Mesenchymal stem cell (in vitro differentiated cells and primary cell): ENCODE measurements around the gene TCP11.
"Not testable (repeated sequence)": the region's sequence is repeated elsewhere in the genome, so short reads cannot be mapped to it uniquely, and the experiment has no call there.

Experiments used
- DNase-seq: peaks from one replicate; pipeline ENCODE4 v3.0.0-alpha.2; 2013
- H2AFZ ChIP-seq: one replicate; pipeline ENCODE4 v1.6.1; 2013; ENCODE audit warnings: low read depth, mild to moderate bottlenecking, control low read depth, inconsistent platforms, low read length, moderate library complexity
- H2AK5ac ChIP-seq: 2 replicates; pipeline ENCODE4 v1.6.1; 2013; ENCODE audit warnings: low read length, moderate library complexity, mild to moderate bottlenecking, inconsistent platforms; ENCODE audit not compliant: severe bottlenecking
- H2BK120ac ChIP-seq: one replicate; pipeline ENCODE4 v1.6.1; 2013; ENCODE audit warnings: low read depth, mild to moderate bottlenecking, inconsistent platforms, low read length, moderate library complexity
- H2BK12ac ChIP-seq, 2 experiments: one replicate each; pipeline ENCODE4 v1.6.1; 2013; ENCODE audit warnings: inconsistent platforms in 2 of 2, low read length in 2 of 2, mild to moderate bottlenecking in 2 of 2, moderate library complexity in 2 of 2, control low read depth in 1 of 2
- H2BK15ac ChIP-seq: one replicate; pipeline ENCODE4 v1.6.1; 2013; ENCODE audit warnings: mild to moderate bottlenecking, low read depth, inconsistent platforms; ENCODE audit not compliant: poor library complexity, severe bottlenecking
- H2BK5ac ChIP-seq: 2 replicates; pipeline ENCODE4 v1.6.1; 2013; ENCODE audit warnings: low read depth, mild to moderate bottlenecking, low read length, control low read depth, inconsistent platforms; ENCODE audit not compliant: poor library complexity, severe bottlenecking
- H3K14ac ChIP-seq, 2 experiments: one replicate each; pipeline ENCODE4 v1.6.1; 2013; ENCODE audit warnings: inconsistent platforms in 2 of 2, low read length in 2 of 2, control low read depth in 1 of 2, mild to moderate bottlenecking in 1 of 2, moderate library complexity in 1 of 2
- H3K18ac ChIP-seq, 2 experiments: one replicate each; pipeline ENCODE4 v1.6.1; 2013; ENCODE audit warnings: inconsistent platforms in 2 of 2, low read length in 2 of 2, control low read depth in 1 of 2, low read depth in 1 of 2, mild to moderate bottlenecking in 1 of 2
- H3K23ac ChIP-seq, 2 experiments: one replicate each; pipeline ENCODE4 v1.6.1; 2013; ENCODE audit warnings: inconsistent platforms in 2 of 2, low read length in 2 of 2, mild to moderate bottlenecking in 2 of 2, moderate library complexity in 2 of 2, control low read depth in 1 of 2
- H3K27ac ChIP-seq: 2 replicates; pipeline ENCODE4 v1.5.1; 2013; ENCODE audit warnings: mild to moderate bottlenecking, moderate library complexity, low read length, control low read depth, inconsistent platforms; ENCODE audit not compliant: poor library complexity, severe bottlenecking
- H3K27me3 ChIP-seq, 2 experiments: 2 replicates each; pipeline versions ENCODE4 v1.6.1 to v1.7.0; 2013; ENCODE audit warnings: low read length in 2 of 2, mild to moderate bottlenecking in 2 of 2, moderate library complexity in 2 of 2, control low read depth in 1 of 2, inconsistent platforms in 1 of 2; ENCODE audit not compliant: control insufficient read depth in 1 of 2, insufficient read depth in 1 of 2
- H3K36me3 ChIP-seq, 2 experiments: 2 replicates each; pipeline versions ENCODE4 v1.6.1 to v1.7.0; 2013; ENCODE audit warnings: low read length in 2 of 2, control low read depth in 1 of 2, inconsistent platforms in 1 of 2, low read depth in 1 of 2, mild to moderate bottlenecking in 1 of 2; ENCODE audit not compliant: insufficient read depth in 2 of 2, control insufficient read depth in 1 of 2
- H3K4ac ChIP-seq, 2 experiments: one replicate each; pipeline ENCODE4 v1.6.1; 2013; ENCODE audit warnings: inconsistent platforms in 2 of 2, low read length in 2 of 2, mild to moderate bottlenecking in 2 of 2, moderate library complexity in 2 of 2, control low read depth in 1 of 2, low read depth in 1 of 2
- H3K4me1 ChIP-seq: 2 replicates; pipeline ENCODE4 v1.6.1; 2013; ENCODE audit warnings: low read depth, low read length, control low read depth; ENCODE audit not compliant: control insufficient read depth, insufficient read depth
- H3K4me2 ChIP-seq: 2 replicates; pipeline ENCODE4 v1.6.1; 2013; ENCODE audit warnings: low read length, mild to moderate bottlenecking, inconsistent platforms; ENCODE audit not compliant: poor library complexity, severe bottlenecking
- H3K4me3 ChIP-seq, 2 experiments: 2 replicates each; pipeline versions ENCODE4 v1.5.1 to v1.7.0; 2013; ENCODE audit warnings: low read length in 2 of 2, mild to moderate bottlenecking in 2 of 2, control low read depth in 1 of 2, low read depth in 1 of 2; ENCODE audit not compliant: insufficient read depth in 1 of 2
- H3K79me1 ChIP-seq: replicated peaks from 2 replicates; pipeline ENCODE4 v1.6.1; 2013; ENCODE audit warnings: mild to moderate bottlenecking, control low read depth, low read length, inconsistent platforms; ENCODE audit not compliant: poor library complexity, severe bottlenecking
- H3K9ac ChIP-seq: 2 replicates; pipeline ENCODE4 v1.7.0; 2013; ENCODE audit warnings: mild to moderate bottlenecking, low read length, moderate library complexity
- H3K9me3 ChIP-seq: 2 replicates; pipeline ENCODE4 v1.7.0; 2013; ENCODE audit warnings: mild to moderate bottlenecking, low read length; ENCODE audit not compliant: control insufficient read depth
- H4K8ac ChIP-seq: one replicate; pipeline ENCODE4 v1.6.1; 2013; ENCODE audit warnings: inconsistent platforms, mild to moderate bottlenecking, low read length, moderate library complexity
- H4K91ac ChIP-seq: one replicate; pipeline ENCODE4 v1.6.1; 2013; ENCODE audit warnings: mild to moderate bottlenecking, low read length, inconsistent platforms
- WGBS: methylation state at CpG from one replicate; pipeline ENCODE4 v1.1.7; 2013; ENCODE audit warnings: mixed read lengths; 5-methylcytosine and 5-hydroxymethylcytosine counted together

TCP11 gene

DNA sequence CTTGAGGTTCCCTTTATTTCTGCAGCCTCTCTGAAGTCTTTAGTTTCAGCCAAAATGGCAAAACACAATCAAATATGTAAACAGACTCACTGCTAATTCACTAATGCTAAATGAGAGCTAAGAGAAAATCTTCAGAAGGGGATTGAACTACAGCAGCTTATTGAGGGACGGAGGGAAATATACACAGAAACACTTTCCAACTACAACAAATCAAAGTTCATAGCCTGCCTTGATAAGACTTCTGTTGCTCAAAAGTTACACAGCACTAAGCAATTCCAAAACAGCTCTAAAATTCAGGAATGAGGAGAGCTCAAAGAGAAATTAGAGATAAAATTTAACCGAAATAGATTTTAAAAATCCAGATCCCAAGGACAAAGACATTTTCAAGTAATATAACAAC lies 1.7 kb downstream of the TCP11 start:
- no peak overlapping the region for H2BK15ac ChIP-seq
- 20% methylated on average over 1 of the region's 2 CpGs for WGBS
- H3K14ac ChIP-seq: no peak overlapping the region
- H3K27ac ChIP-seq: no peak overlapping the region
- no peak overlapping the region for H2BK12ac ChIP-seq
- no peak overlapping the region for H3K23ac ChIP-seq
- H3K4me1 ChIP-seq: peaks cover 1% of the 10 kb centered on the region
- no peak overlapping the region for H3K4ac ChIP-seq
- no peak overlapping the region for H3K4me3 ChIP-seq
- H3K79me1 ChIP-seq: no peaks in the 10 kb centered on the region
- H3K27me3 ChIP-seq: no peaks in the 10 kb centered on the region
- H4K8ac ChIP-seq: no peak overlapping the region
- no peaks in the 10 kb centered on the region for H3K36me3 ChIP-seq
- H4K91ac ChIP-seq: no peak overlapping the region
- H2BK5ac ChIP-seq: no peak overlapping the region
- H2AFZ ChIP-seq: no peak overlapping the region
- H3K18ac ChIP-seq: no peak overlapping the region
- no peak overlapping the region for H2AK5ac ChIP-seq
- H3K9me3 ChIP-seq: no peaks in the 10 kb centered on the region
- H3K4me2 ChIP-seq: no peak overlapping the region
- H2BK120ac ChIP-seq: no peak overlapping the region
- no peak for DNase-seq
- H3K9ac ChIP-seq: no peak overlapping the region

DNA sequence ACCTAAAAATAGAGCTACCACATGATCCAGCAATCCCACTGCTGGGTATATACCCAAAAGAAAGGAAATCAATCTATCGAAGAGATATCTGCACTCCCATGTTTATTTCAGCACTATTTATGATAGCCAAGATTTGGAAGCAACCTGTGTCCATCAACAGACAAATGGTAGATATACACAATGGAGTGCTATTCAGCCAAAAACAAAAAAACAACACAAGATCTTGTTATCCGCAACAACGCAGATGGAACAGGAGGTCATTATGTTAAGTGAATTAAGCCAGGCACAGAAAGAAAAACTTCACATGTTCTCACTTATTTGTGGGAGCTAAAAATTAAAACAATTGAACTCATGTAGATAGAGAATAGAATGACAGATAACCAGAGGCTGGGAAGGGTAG lies 2.9 kb downstream of the TCP11 start:
- H3K9me3 ChIP-seq, H3K23ac ChIP-seq, H3K27ac ChIP-seq, H3K14ac ChIP-seq, H3K79me1 ChIP-seq, H2AK5ac ChIP-seq, H4K91ac ChIP-seq, H2BK12ac ChIP-seq, H4K8ac ChIP-seq, H2AFZ ChIP-seq, DNase-seq, H2BK120ac ChIP-seq, H2BK15ac ChIP-seq, H3K9ac ChIP-seq, H3K27me3 ChIP-seq, H3K18ac ChIP-seq, H2BK5ac ChIP-seq, H3K4ac ChIP-seq, H3K36me3 ChIP-seq, H3K4me2 ChIP-seq, H3K4me1 ChIP-seq, H3K4me3 ChIP-seq: not testable (repeated sequence)
- 94% methylated on average over 1 of the region's 3 CpGs for WGBS

DNA sequence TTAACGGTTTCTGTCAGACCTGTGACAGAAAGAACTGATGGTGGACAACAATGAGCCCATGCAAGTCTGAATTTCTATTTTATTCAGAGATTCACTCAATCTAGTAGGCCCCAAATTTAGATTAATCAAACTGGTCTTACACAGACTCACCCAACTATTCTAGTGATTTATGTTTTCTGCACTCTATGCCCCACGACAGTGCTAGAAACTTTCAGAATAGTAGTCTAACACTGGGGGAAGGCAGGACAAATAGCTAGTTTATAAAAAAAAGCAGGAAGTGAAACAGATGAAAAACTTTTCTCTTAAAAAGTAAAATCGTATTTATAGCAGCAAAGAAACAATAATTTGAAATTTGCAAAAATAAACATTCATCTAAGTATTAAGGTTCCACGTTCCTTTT lies 5.0 kb downstream of the TCP11 start:
- Histone ChIP-seq H3K4me3 (no peak overlapping the region), H2BK12ac (no peak overlapping the region), H3K4me1 (no peaks in the 10 kb centered on the region), H3K14ac (no peak overlapping the region), H3K79me1 (no peaks in the 10 kb centered on the region), H3K4ac (no peak overlapping the region), H4K8ac (no peak overlapping the region), H3K27me3 (no peaks in the 10 kb centered on the region), H2BK5ac (no peak overlapping the region), H2AFZ (no peak overlapping the region), H3K4me2 (no peak overlapping the region), H3K18ac (no peak overlapping the region), H3K36me3 (no peaks in the 10 kb centered on the region), H4K91ac (no peak overlapping the region), H2BK15ac (no peak overlapping the region), H2AK5ac (no peak overlapping the region), H3K23ac (no peak overlapping the region), H3K9me3 (no peaks in the 10 kb centered on the region), H3K9ac (no peak overlapping the region), H2BK120ac (no peak overlapping the region), H3K27ac (no peak overlapping the region)
- no peak for DNase-seq
- 80% methylated on average over 2 of the region's 4 CpGs for WGBS

DNA sequence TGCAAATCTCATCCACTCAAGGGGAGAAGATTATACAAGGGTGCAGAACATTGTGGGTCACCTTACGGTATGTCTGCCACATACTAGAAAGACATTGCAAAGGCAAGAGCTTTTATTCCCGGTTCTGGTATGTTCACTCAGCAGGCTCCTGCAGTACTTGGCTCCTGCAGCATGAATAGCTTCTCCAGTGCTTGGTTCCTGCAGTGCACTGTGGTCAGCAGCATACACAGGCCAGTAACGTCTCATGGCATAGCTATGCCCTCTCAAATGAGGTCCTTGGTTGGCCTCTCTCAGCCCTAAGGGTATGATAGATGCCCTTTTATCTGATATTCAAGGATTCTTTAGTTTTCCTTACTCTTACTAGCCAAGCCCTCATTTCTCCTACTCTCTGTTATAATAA lies 12.6 kb downstream of the TCP11 start:
- Histone ChIP-seq H2AFZ (no peak overlapping the region), H3K79me1 (no peaks in the 10 kb centered on the region), H3K4me1 (peaks cover 3% of the 10 kb centered on the region), H2BK15ac (no peak overlapping the region), H3K9ac (no peak overlapping the region), H4K8ac (no peak overlapping the region), H3K27ac (no peak overlapping the region), H2BK5ac (no peak overlapping the region), H3K27me3 (no peaks in the 10 kb centered on the region), H4K91ac (no peak overlapping the region), H3K4me3 (no peak overlapping the region), H2BK120ac (no peak overlapping the region), H3K14ac (no peak overlapping the region), H3K9me3 (no peaks in the 10 kb centered on the region), H2BK12ac (no peak overlapping the region), H3K4ac (no peak overlapping the region), H3K23ac (no peak overlapping the region), H2AK5ac (no peak overlapping the region), H3K18ac (no peak overlapping the region), H3K4me2 (no peak overlapping the region), H3K36me3 (no peaks in the 10 kb centered on the region)
- WGBS: 95% methylated on average over 2 of the region's 3 CpGs
- no peak for DNase-seq
